Lower leg skin (tissue), 4 donors: ENCODE results near the gene NTRK3. TPM values are rescaled to one million over a fixed set of nuclear protein-coding genes. Genes with fewer than 3 reads are reported as not detected.

Experiments used
- DNase-seq, 2 donors: peaks; one replicate each; pipeline ENCODE4 v3.0.0-alpha.2; 2019; ENCODE audit warnings: low spot score in 2 of 2
- H3K4me3 ChIP-seq: fragments of 200-600 bp; sonication (generic); 2 replicates; pipeline ENCODE4 v1.5.1; 2017; ENCODE audit warnings: mild to moderate bottlenecking, low read depth; ENCODE audit not compliant: poor library complexity, severe bottlenecking
- POLR2A ChIP-seq, 2 donors: fragments of 450-650 bp; IDR thresholded peaks; one replicate each; pipeline ENCODE4 v1.6.1; 2016 to 2017; ENCODE audit warnings: antibody characterized with exemption in 2 of 2, mild to moderate bottlenecking in 1 of 2, moderate library complexity in 1 of 2
- WGBS, 2 donors: methylation state at CpG; one replicate each; pipeline ENCODE4 v1.1.5; 2018; 5-methylcytosine and 5-hydroxymethylcytosine counted together
- intact Hi-C: fragments of 100-400 bp; cut with DNase I; formaldehyde crosslinking; loops from one replicate; pipeline ENCODE4 v1.15.0; 2023; ENCODE audit warnings: low total_unique reads
- total RNA-seq, 4 donors: library from RNA; depleted of rRNA; stranded (reverse); fragments of >200 nt; gene quantifications; one replicate each; pipeline ENCODE4 v1.1.0, GENCODE V29; 2016
- TF ChIP-seq, protein P1 (sequence below), 3 donors: fragments of 450-650 bp; IDR thresholded peaks; one replicate each; pipeline ENCODE4 v1.5.1; 2016; ENCODE audit warnings: antibody characterized with exemption in 3 of 3, mild to moderate bottlenecking in 3 of 3, moderate library complexity in 2 of 3

Gene NTRK3
- total RNA-seq, 4 donors from 2014 or later, result 0.97 to 5.4 (median 4.4) TPM

DNA sequence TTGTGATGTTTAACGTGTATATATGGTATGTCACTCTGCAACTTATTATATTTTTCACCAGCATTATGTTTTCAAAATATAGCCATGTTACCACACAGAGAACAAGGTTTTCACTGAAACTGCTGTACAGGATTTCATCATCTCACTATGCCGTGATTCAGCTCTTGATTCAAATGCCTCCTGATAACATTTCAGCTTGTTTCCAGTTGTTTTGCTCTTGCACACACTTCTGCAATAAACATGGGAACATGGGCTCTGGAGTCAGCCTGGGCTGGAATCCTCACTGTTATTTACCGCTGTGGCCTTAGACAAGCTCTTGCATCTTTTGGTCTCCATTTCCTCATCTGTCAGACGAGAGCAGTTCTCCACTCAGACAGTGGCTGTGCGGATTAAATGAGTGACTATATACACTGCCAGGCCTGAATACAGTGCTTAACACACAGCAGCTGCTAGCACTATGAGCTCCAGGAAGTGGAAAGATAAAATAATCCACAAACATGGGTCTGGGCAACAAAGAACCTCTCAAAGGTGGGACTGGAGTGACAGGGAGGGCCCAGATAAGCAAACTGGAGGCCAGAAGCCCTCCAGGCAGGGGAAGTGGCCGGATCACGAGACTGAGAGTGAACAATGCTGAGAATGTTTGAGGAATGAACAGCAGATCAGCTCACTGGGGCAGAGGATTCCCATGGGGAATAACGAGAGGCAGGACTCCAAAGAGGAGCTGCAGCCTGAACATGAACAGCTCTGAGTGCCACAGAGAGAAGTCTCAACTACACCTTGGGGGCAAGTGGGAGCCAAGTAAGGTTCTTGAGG, 17.7 kb downstream of the NTRK3 start:
- H3K4me3 ChIP-seq, result no peak overlapping the region
- whole genome bisulfite sequencing, 2 donors, result 58 to 73% methylated on average over 8 of the region's 8 CpGs
- no peak for TF ChIP-seq POLR2A (IDR thresholded peaks at IDR 0.05)
- TF ChIP-seq, protein P1, sequence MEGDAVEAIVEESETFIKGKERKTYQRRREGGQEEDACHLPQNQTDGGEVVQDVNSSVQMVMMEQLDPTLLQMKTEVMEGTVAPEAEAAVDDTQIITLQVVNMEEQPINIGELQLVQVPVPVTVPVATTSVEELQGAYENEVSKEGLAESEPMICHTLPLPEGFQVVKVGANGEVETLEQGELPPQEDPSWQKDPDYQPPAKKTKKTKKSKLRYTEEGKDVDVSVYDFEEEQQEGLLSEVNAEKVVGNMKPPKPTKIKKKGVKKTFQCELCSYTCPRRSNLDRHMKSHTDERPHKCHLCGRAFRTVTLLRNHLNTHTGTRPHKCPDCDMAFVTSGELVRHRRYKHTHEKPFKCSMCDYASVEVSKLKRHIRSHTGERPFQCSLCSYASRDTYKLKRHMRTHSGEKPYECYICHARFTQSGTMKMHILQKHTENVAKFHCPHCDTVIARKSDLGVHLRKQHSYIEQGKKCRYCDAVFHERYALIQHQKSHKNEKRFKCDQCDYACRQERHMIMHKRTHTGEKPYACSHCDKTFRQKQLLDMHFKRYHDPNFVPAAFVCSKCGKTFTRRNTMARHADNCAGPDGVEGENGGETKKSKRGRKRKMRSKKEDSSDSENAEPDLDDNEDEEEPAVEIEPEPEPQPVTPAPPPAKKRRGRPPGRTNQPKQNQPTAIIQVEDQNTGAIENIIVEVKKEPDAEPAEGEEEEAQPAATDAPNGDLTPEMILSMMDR (IDR thresholded peaks at IDR 0.05), result no peak
- no peak for DNase-seq
- intact Hi-C loops, result no loop called here

DNA sequence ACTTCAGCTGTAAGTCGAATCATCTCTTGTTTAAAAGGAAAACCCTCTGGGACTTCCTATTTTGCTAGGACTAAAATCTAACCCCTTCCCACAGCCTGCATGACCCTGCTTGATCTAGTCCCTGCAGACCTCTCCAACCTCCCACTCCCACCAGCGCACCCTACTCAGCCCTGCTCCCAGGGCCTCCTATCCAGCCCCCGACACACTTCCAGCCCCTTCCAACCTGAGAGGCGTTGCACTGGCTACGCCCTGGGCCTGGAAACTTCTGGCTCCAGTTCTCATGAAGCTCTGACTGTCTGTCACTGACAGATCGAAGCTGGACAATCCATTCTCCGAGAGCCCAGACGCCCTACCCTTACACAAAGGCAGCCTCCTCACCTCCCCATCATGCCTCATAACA, 21.8 kb downstream of the NTRK3 start:
- DNase-seq, result no peak
- H3K4me3 ChIP-seq, result no peak overlapping the region
- WGBS, 2 donors, result 86 to 89% methylated on average over 8 of the region's 8 CpGs

DNA sequence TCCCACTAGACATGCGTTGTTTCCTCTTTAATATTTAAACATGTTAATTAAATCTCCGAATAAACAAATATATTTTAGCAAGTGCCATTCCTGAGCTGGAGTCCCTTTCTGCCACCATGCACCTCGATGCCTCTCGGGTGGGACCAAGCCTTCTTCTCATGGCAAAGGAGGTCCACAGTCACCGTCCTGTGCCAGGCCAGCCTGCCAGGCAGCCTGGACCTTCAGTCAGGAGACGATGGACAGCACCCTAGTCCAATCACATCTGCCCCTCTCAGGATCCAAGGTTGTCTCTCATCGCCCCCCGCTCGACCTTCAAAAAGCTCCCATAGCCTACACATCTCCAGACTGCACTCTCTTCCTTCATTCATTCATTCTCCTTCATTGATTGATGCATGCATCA, 22.6 kb downstream of the NTRK3 start:
- H3K4me3 ChIP-seq, result no peak overlapping the region
- WGBS, 2 donors, result 85 to 86% methylated on average over 9 of the region's 9 CpGs
- DNase-seq, result no peak
- TF ChIP-seq, protein P1 (IDR thresholded peaks at IDR 0.05), result no peak
- TF ChIP-seq POLR2A (IDR thresholded peaks at IDR 0.05), result no peak
- intact Hi-C loops, result no loop called here

More for the DNA sequence above, 21.8 kb downstream of the NTRK3 start:
- TF ChIP-seq, protein P1 (IDR thresholded peaks at IDR 0.05), result no peak
- no peak for TF ChIP-seq POLR2A (IDR thresholded peaks at IDR 0.05)
- intact Hi-C loops, result no loop called here

DNA sequence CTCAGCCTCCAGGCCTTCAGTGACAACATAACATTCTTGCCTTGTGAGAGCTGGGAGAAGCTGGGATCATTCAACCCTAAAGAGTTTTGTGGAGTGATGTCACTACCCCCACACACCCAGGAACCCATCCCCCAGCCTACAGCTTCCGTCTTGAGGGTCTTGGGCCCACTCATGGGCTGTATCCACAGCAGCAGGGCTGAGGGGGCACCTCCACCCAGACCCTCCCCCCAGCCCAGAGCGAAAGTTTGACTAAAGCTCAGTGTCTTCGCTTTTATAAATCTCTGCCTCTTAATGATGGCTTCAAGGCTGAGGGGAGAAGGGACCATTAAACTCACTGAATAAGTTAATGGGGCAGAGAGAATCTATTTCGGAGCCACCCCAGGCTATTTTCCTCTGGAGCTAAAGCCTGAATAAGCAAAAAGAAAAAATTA, 23.8 kb downstream of the NTRK3 start:
- intact Hi-C loops, result no loop called here
- H3K4me3 ChIP-seq, result no peak overlapping the region
- 69 to 72% methylated on average over 4 of the region's 4 CpGs for WGBS, 2 donors
- DNase-seq, result no peak
- TF ChIP-seq, protein P1 (IDR thresholded peaks at IDR 0.05), result no peak
- no peak for TF ChIP-seq POLR2A (IDR thresholded peaks at IDR 0.05)

DNA sequence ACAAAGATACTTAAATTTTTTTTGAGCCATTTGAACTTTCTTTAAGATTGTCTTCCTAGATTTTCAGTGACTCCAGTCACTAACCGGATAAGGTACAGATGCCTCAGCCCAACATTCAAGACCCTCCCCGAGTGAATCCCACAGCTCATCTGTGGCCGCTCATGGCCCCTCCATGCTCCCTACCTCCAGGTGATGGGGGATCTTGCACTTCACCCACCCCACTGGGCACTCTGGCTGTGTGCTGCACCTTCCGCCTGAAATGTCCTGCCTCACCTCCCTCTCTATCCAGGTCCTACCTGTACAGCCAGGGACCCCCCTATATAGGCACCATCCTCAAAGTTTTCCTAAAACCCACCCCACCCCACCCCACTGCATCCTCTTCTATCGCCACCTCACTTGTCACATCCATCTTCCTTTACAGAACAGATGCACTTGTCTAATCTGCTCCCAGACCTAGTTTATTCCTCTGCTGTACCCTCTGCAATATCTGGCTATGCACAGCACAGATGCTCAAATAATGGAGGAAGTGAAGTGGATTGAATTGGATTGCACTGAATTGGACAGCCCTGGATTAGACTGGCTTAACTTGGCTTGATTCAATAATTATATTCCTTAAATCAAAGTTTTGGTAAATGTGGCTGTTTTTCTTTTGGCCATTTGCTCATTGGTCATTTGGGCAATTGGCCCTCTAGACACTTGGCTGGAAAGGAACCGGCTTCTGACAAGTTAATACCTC, 24.5 kb downstream of the NTRK3 start:
- 86 to 92% methylated on average over 6 of the region's 6 CpGs for WGBS, 2 donors
- TF ChIP-seq, protein P1 (IDR thresholded peaks at IDR 0.05), result no peak
- TF ChIP-seq POLR2A (IDR thresholded peaks at IDR 0.05), result no peak
- intact Hi-C loops, result no loop called here

More for the DNA sequence above, 24.5 kb downstream of the NTRK3 start:
- DNase-seq, result no peak
- no peak overlapping the region for H3K4me3 ChIP-seq
